ENCODE results near the gene TENM3.

Gene TENM3

GRCh38 chr4:182795446-182796238, 552.4 kb downstream of the TENM3 start:
- no peaks in the 10 kb centered on the region for H3K9me3 ChIP-seq (ENCODE audit: control insufficient read depth in 1 of 2, low read length in 2 of 2)
- no peak overlapping the region for H3K27ac ChIP-seq (ENCODE audit: low read depth, low read length)
- H3K4me3 ChIP-seq (ENCODE audit: low read depth in 1 of 2, low read length in 2 of 2): no peak overlapping the region
- no peaks in the 10 kb centered on the region for H3K27me3 ChIP-seq (ENCODE audit: control insufficient read depth in 1 of 2, insufficient read depth in 2 of 2, low read length in 2 of 2)
- H3K36me3 ChIP-seq (ENCODE audit: control insufficient read depth in 1 of 2, insufficient read depth in 2 of 2, low read length in 2 of 2): no peaks in the 10 kb centered on the region
- no peak overlapping the region for H3K9ac ChIP-seq (ENCODE audit: low read depth in 1 of 2, low read length in 2 of 2)
- no peaks in the 10 kb centered on the region for H3K4me1 ChIP-seq (ENCODE audit: control insufficient read depth in 1 of 2, insufficient read depth in 2 of 2, low read length in 2 of 2)

GRCh38 chr4:182799515-182800215, 556.5 kb downstream of the TENM3 start:
- Histone ChIP-seq H3K27ac (ENCODE audit: low read depth, low read length) (no peak overlapping the region), H3K9ac (ENCODE audit: low read depth in 1 of 2, low read length in 2 of 2) (no peak overlapping the region), H3K4me3 (ENCODE audit: low read depth in 1 of 2, low read length in 2 of 2) (no peak overlapping the region), H3K36me3 (ENCODE audit: control insufficient read depth in 1 of 2, insufficient read depth in 2 of 2, low read length in 2 of 2) (no peaks in the 10 kb centered on the region), H3K27me3 (ENCODE audit: control insufficient read depth in 1 of 2, insufficient read depth in 2 of 2, low read length in 2 of 2) (no peaks in the 10 kb centered on the region), H3K4me1 (ENCODE audit: control insufficient read depth in 1 of 2, insufficient read depth in 2 of 2, low read length in 2 of 2) (no peaks in the 10 kb centered on the region), H3K9me3 (ENCODE audit: control insufficient read depth in 1 of 2, low read length in 2 of 2) (no peaks in the 10 kb centered on the region)

- Histone ChIP-seq H3K27me3 (ENCODE audit: control insufficient read depth in 1 of 2, insufficient read depth in 2 of 2, low read length in 2 of 2) (no peaks in the 10 kb centered on the region), H3K9me3 (ENCODE audit: control insufficient read depth in 1 of 2, low read length in 2 of 2) (no peaks in the 10 kb centered on the region), H3K36me3 (ENCODE audit: control insufficient read depth in 1 of 2, insufficient read depth in 2 of 2, low read length in 2 of 2) (no peaks in the 10 kb centered on the region), H3K9ac (ENCODE audit: low read depth in 1 of 2, low read length in 2 of 2) (no peak overlapping the region), H3K4me1 (ENCODE audit: control insufficient read depth in 1 of 2, insufficient read depth in 2 of 2, low read length in 2 of 2) (no peaks in the 10 kb centered on the region), H3K27ac (ENCODE audit: low read depth, low read length) (no peak overlapping the region), H3K4me3 (ENCODE audit: low read depth in 1 of 2, low read length in 2 of 2) (no peak overlapping the region)
Observed at GRCh38 chr4:182800216-182800515, 557.0 kb downstream of the TENM3 start.

GRCh38 chr4:182801636-182802035, 558.4 kb downstream of the TENM3 start:
- Histone ChIP-seq H3K9ac (ENCODE audit: low read depth in 1 of 2, low read length in 2 of 2) (no peak overlapping the region), H3K36me3 (ENCODE audit: control insufficient read depth in 1 of 2, insufficient read depth in 2 of 2, low read length in 2 of 2) (no peaks in the 10 kb centered on the region), H3K9me3 (ENCODE audit: control insufficient read depth in 1 of 2, low read length in 2 of 2) (no peaks in the 10 kb centered on the region), H3K4me1 (ENCODE audit: control insufficient read depth in 1 of 2, insufficient read depth in 2 of 2, low read length in 2 of 2) (no peaks in the 10 kb centered on the region), H3K27me3 (ENCODE audit: control insufficient read depth in 1 of 2, insufficient read depth in 2 of 2, low read length in 2 of 2) (no peaks in the 10 kb centered on the region), H3K27ac (ENCODE audit: low read depth, low read length) (no peak overlapping the region), H3K4me3 (ENCODE audit: low read depth in 1 of 2, low read length in 2 of 2) (no peak overlapping the region)

GRCh38 chr4:182802621-182803020, 559.4 kb downstream of the TENM3 start:
- Histone ChIP-seq H3K27ac (ENCODE audit: low read depth, low read length) (no peak overlapping the region), H3K27me3 (ENCODE audit: control insufficient read depth in 1 of 2, insufficient read depth in 2 of 2, low read length in 2 of 2) (no peaks in the 10 kb centered on the region), H3K4me3 (ENCODE audit: low read depth in 1 of 2, low read length in 2 of 2) (no peak overlapping the region), H3K9ac (ENCODE audit: low read depth in 1 of 2, low read length in 2 of 2) (no peak overlapping the region), H3K9me3 (ENCODE audit: control insufficient read depth in 1 of 2, low read length in 2 of 2) (no peaks in the 10 kb centered on the region), H3K36me3 (ENCODE audit: control insufficient read depth in 1 of 2, insufficient read depth in 2 of 2, low read length in 2 of 2) (no peaks in the 10 kb centered on the region), H3K4me1 (ENCODE audit: control insufficient read depth in 1 of 2, insufficient read depth in 2 of 2, low read length in 2 of 2) (no peaks in the 10 kb centered on the region)

- Histone ChIP-seq H3K9ac (ENCODE audit: low read depth in 1 of 2, low read length in 2 of 2) (no peak overlapping the region), H3K9me3 (ENCODE audit: control insufficient read depth in 1 of 2, low read length in 2 of 2) (peaks cover 0 to 2% of the 10 kb centered on the region in 2 donors), H3K4me1 (ENCODE audit: control insufficient read depth in 1 of 2, insufficient read depth in 2 of 2, low read length in 2 of 2) (no peaks in the 10 kb centered on the region), H3K4me3 (ENCODE audit: low read depth in 1 of 2, low read length in 2 of 2) (no peak overlapping the region), H3K36me3 (ENCODE audit: control insufficient read depth in 1 of 2, insufficient read depth in 2 of 2, low read length in 2 of 2) (no peaks in the 10 kb centered on the region), H3K27me3 (ENCODE audit: control insufficient read depth in 1 of 2, insufficient read depth in 2 of 2, low read length in 2 of 2) (peaks cover 0 to under 1% of the 10 kb centered on the region in 2 donors), H3K27ac (ENCODE audit: low read depth, low read length) (no peak overlapping the region)
Observed at GRCh38 chr4:182803235-182803634, 560.0 kb downstream of the TENM3 start.

GRCh38 chr4:182804131-182804530, 560.9 kb downstream of the TENM3 start:
- peaks cover 0 to 6% of the 10 kb centered on the region in 2 donors for H3K27me3 ChIP-seq (ENCODE audit: control insufficient read depth in 1 of 2, insufficient read depth in 2 of 2, low read length in 2 of 2)
- H3K36me3 ChIP-seq (ENCODE audit: control insufficient read depth in 1 of 2, insufficient read depth in 2 of 2, low read length in 2 of 2): no peaks in the 10 kb centered on the region
- no peak overlapping the region for H3K27ac ChIP-seq (ENCODE audit: low read depth, low read length)
- no peak overlapping the region for H3K4me3 ChIP-seq (ENCODE audit: low read depth in 1 of 2, low read length in 2 of 2)
- peaks cover 0 to 11% of the 10 kb centered on the region in 2 donors for H3K9me3 ChIP-seq (ENCODE audit: control insufficient read depth in 1 of 2, low read length in 2 of 2)
- H3K9ac ChIP-seq (ENCODE audit: low read depth in 1 of 2, low read length in 2 of 2): no peak overlapping the region
- peaks cover 0 to 6% of the 10 kb centered on the region in 2 donors for H3K4me1 ChIP-seq (ENCODE audit: control insufficient read depth in 1 of 2, insufficient read depth in 2 of 2, low read length in 2 of 2)

GRCh38 chr4:182805321-182805720, 562.1 kb downstream of the TENM3 start:
- Histone ChIP-seq H3K9ac (ENCODE audit: low read depth in 1 of 2, low read length in 2 of 2) (no peak overlapping the region), H3K27ac (ENCODE audit: low read depth, low read length) (no peak overlapping the region), H3K4me3 (ENCODE audit: low read depth in 1 of 2, low read length in 2 of 2) (no peak overlapping the region), H3K4me1 (ENCODE audit: control insufficient read depth in 1 of 2, insufficient read depth in 2 of 2, low read length in 2 of 2) (peaks cover 0 to 6% of the 10 kb centered on the region in 2 donors), H3K36me3 (ENCODE audit: control insufficient read depth in 1 of 2, insufficient read depth in 2 of 2, low read length in 2 of 2) (no peaks in the 10 kb centered on the region), H3K9me3 (ENCODE audit: control insufficient read depth in 1 of 2, low read length in 2 of 2) (peaks cover 0 to 22% of the 10 kb centered on the region in 2 donors), H3K27me3 (ENCODE audit: control insufficient read depth in 1 of 2, insufficient read depth in 2 of 2, low read length in 2 of 2) (peaks cover 0 to 6% of the 10 kb centered on the region in 2 donors)

- Histone ChIP-seq H3K27ac (ENCODE audit: low read depth, low read length) (no peak overlapping the region), H3K9ac (ENCODE audit: low read depth in 1 of 2, low read length in 2 of 2) (no peak overlapping the region), H3K4me1 (ENCODE audit: control insufficient read depth in 1 of 2, insufficient read depth in 2 of 2, low read length in 2 of 2) (peaks cover 0 to 6% of the 10 kb centered on the region in 2 donors), H3K36me3 (ENCODE audit: control insufficient read depth in 1 of 2, insufficient read depth in 2 of 2, low read length in 2 of 2) (no peaks in the 10 kb centered on the region), H3K27me3 (ENCODE audit: control insufficient read depth in 1 of 2, insufficient read depth in 2 of 2, low read length in 2 of 2) (peaks cover 0 to 6% of the 10 kb centered on the region in 2 donors), H3K4me3 (ENCODE audit: low read depth in 1 of 2, low read length in 2 of 2) (no peak overlapping the region), H3K9me3 (ENCODE audit: control insufficient read depth in 1 of 2, low read length in 2 of 2) (peaks cover 0 to 22% of the 10 kb centered on the region in 2 donors)
Observed at GRCh38 chr4:182805750-182806149, 562.5 kb downstream of the TENM3 start.
